ENCODE results near the gene RPS19BP1.

DNA sequence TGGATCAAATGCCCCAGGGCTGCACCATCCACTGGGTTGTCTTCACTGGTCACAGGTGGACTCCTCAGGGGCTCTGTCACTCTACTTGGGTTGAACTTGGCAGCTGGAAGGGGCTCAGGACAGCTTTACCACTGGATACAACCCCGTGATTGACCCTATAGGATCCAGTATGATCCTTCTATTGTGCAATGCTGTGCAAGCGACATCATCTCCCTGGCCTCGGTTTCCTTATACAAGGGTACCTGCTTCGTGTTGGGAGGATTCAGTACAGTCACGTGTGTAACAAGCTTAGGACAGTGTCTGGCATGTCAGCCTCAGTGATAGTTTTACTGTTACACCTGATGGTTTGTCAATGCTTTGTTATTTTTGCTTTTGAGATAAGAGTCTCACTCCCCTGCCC lies 51.0 kb downstream of the RPS19BP1 start:
- TF ChIP-seq GTF2F1 (IDR thresholded peaks at IDR 0.05; ENCODE audit: borderline replicate concordance, low read depth, low read length) (no peak), EZH2 (IDR thresholded peaks at IDR 0.05; ENCODE audit: low read depth, low read length, severe bottlenecking) (no peak), CEBPB (IDR thresholded peaks at IDR 0.05; ENCODE audit: low read depth, low read length) (no peak), ZNF274 (IDR thresholded peaks at IDR 0.05; ENCODE audit: borderline replicate concordance, extremely low read depth, low read length) (no peak)
